IPS-18a (cell line): ENCODE data around the gene TF.

Experiments used
- H3K27ac ChIP-seq: one replicate; pipeline ENCODE4 v1.5.1; 2013; ENCODE audit warnings: low read length
- H3K27me3 ChIP-seq: one replicate; pipeline ENCODE4 v1.6.1; 2013; ENCODE audit warnings: mild to moderate bottlenecking, low read length; ENCODE audit not compliant: control insufficient read depth, insufficient read depth
- H3K36me3 ChIP-seq: one replicate; pipeline ENCODE4 v1.6.1; 2013; ENCODE audit warnings: low read depth, low read length; ENCODE audit not compliant: control insufficient read depth
- H3K4me1 ChIP-seq: one replicate; pipeline ENCODE4 v1.6.1; 2013; ENCODE audit warnings: low read depth, low read length; ENCODE audit not compliant: control insufficient read depth
- H3K4me3 ChIP-seq: one replicate; pipeline ENCODE4 v1.5.1; 2013; ENCODE audit warnings: low read length
- H3K9ac ChIP-seq: one replicate; pipeline ENCODE4 v1.6.1; 2013; ENCODE audit warnings: mild to moderate bottlenecking, low read length, moderate library complexity
- H3K9me3 ChIP-seq: one replicate; pipeline ENCODE4 v1.6.1; 2013; ENCODE audit warnings: low read depth, low read length; ENCODE audit not compliant: control insufficient read depth

The TF gene

DNA sequence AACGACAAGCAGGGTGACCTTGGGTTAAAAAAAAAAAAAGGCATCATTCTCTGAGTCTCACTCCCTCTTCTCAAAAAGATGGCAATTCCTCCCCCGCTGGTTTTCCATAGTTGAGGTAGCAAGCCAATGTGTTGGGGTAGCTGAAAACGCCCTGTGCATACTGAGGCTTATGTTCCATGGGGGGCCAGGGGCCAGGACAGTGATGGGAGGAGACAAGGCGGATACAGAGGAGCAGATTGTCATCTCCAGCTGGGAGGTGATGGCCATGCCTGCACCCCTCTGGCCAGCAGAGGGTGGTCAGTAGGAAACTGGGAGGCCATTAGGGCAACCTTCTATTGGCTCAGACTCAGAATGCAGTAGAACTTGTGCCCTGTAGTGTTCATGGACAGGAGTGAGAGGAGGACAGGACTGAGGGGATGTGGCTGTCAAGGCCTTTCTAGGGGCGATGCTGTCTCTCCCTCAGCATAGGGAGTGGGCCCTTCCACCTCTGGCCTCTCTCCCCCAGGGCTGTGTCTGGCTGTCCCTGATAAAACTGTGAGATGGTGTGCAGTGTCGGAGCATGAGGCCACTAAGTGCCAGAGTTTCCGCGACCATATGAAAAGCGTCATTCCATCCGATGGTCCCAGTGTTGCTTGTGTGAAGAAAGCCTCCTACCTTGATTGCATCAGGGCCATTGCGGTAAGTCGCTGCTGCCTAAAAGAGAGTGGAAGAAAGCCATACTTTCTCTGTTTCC lies 1.9 kb downstream of the TF start:
- no peak overlapping the region for H3K27ac ChIP-seq
- H3K9ac ChIP-seq, result no peak overlapping the region
- no peaks in the 10 kb centered on the region for H3K4me1 ChIP-seq
- H3K36me3 ChIP-seq, result no peaks in the 10 kb centered on the region
- no peaks in the 10 kb centered on the region for H3K27me3 ChIP-seq
- H3K9me3 ChIP-seq, result no peaks in the 10 kb centered on the region
- H3K4me3 ChIP-seq, result no peak overlapping the region

DNA sequence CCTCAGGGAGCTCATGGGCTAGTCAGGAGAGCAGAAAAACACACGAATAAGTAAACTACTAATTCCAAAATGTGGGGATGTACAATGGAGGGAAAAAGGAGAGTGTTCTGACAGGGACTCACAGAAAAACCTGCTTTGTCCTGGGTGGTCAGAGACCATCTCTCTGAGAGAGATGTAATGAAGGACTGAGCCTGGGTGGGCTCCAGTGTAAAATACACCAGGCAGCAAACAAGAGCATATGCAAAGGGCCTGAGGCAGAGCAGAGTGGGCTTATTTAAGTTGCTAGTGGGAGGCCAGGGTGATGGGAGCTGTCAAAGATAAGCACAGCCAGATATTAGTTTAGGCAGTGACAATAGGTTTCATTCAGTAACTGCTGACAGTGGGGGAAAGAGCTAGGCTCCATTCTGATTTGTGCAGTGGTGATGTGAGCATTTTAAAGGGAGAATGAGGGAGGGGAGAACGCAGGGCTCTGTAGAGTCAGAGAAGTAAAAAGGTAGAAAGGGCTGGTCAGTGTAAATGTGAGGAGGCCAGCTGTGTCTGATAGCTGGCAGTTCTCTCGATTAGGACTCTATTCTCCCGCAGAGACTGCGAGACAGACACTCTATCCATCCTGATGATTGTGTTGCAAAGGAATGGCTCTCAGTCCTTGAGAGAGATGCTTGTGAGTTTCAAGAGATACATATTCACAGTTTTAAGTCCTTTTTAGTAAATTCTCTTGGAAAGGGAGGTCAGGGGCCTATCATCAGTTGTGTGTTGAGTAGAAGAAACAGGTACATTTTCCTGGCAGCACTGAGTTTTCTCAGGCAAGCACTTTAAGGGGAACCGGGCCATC lies 3.5 kb downstream of the TF start:
- H3K9me3 ChIP-seq, result no peaks in the 10 kb centered on the region
- no peaks in the 10 kb centered on the region for H3K36me3 ChIP-seq
- no peaks in the 10 kb centered on the region for H3K27me3 ChIP-seq
- H3K27ac ChIP-seq, result no peak overlapping the region
- no peaks in the 10 kb centered on the region for H3K4me1 ChIP-seq
- no peak overlapping the region for H3K9ac ChIP-seq
- H3K4me3 ChIP-seq, result no peak overlapping the region

DNA sequence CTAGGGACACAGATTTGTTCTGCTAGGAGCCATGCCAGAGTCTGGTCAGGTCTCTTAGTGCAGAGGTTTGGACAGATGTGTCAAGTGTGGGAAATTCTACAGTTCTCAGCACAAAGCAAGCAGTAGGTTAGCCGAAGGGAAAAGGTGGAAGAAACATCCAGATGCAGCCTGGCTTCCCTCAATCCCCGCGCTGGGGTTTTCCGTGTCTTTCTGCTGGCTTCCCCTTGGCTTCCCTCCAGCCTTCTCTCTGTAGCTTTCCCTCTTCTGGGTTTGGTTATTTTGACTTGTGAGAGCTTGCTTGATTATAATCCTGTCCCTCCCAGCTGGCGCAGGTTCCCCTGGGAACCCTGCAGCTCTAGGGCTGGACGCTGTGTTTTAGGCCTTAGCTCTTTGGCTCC lies 4.1 kb downstream of the TF start:
- Histone ChIP-seq H3K9me3 (no peaks in the 10 kb centered on the region), H3K4me1 (no peaks in the 10 kb centered on the region), H3K4me3 (no peak overlapping the region), H3K27ac (no peak overlapping the region), H3K36me3 (no peaks in the 10 kb centered on the region), H3K9ac (no peak overlapping the region), H3K27me3 (no peaks in the 10 kb centered on the region)

DNA sequence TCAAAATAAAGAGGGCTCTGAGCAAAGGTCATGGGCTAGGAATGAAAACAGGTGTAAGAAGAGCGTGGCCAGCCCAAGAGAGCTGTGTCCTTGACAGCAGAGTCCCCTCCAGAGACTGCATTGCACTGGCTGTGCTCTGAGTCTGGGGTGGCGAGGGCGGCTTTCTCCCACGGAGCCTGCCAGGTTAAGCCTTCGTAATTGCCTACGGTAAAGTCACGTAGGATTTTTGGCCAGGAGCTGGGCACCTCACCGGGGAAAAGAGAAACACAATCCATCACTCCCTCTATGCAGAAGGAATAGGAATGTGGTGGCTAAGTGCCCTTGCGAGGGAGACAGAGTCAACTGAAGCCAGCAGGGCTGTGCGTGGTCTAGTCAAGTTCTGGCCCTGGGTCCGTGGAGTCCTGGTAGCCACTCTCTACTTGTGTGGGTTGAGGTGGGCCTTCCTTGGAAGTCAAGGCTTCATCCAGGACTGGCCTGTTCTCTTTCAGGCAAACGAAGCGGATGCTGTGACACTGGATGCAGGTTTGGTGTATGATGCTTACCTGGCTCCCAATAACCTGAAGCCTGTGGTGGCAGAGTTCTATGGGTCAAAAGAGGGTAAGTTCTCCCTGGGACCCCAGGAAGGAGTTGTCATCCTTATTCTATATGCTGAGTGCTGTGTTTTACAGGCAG lies 7.0 kb downstream of the TF start:
- no peak overlapping the region for H3K4me3 ChIP-seq
- no peaks in the 10 kb centered on the region for H3K9me3 ChIP-seq
- H3K36me3 ChIP-seq, result no peaks in the 10 kb centered on the region
- no peak overlapping the region for H3K27ac ChIP-seq
- H3K9ac ChIP-seq, result no peak overlapping the region
- H3K4me1 ChIP-seq, result no peaks in the 10 kb centered on the region
- no peaks in the 10 kb centered on the region for H3K27me3 ChIP-seq

DNA sequence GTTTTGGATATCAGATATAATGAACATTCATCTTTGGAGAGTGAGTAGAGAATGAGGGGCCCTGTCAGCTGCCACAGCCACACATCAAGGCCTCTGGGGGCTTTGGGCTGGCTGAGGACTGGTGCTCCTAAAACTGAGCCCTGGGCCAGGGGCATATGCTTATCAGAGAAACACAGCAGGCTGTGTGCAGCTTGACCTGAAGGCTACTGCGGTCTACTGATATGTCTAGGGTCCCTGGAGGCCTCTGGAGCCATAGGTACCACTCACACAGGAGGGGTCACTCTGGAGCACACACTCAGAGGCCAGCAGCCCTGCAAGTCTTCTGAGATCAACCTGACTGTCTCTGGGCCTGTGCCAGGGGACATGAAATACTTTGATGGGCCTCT lies 7.6 kb downstream of the TF start:
- no peak overlapping the region for H3K4me3 ChIP-seq
- H3K27ac ChIP-seq, result no peak overlapping the region
- H3K27me3 ChIP-seq, result no peaks in the 10 kb centered on the region
- no peak overlapping the region for H3K9ac ChIP-seq
- no peaks in the 10 kb centered on the region for H3K9me3 ChIP-seq
- no peaks in the 10 kb centered on the region for H3K36me3 ChIP-seq
- no peaks in the 10 kb centered on the region for H3K4me1 ChIP-seq

DNA sequence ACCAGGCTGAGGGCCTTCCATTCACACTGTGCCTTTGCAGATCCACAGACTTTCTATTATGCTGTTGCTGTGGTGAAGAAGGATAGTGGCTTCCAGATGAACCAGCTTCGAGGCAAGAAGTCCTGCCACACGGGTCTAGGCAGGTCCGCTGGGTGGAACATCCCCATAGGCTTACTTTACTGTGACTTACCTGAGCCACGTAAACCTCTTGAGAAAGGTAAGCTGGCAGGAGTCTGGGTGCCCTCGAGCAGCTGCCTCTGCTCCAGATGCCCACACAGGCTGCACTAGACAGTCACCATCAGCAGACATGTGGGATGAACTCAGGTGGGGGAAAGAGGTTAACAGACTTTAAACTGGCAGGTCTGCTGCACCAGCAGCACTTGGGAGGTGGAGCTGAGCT lies 8.3 kb downstream of the TF start:
- Histone ChIP-seq H3K9me3 (no peaks in the 10 kb centered on the region), H3K27ac (no peak overlapping the region), H3K4me3 (no peak overlapping the region), H3K9ac (no peak overlapping the region), H3K27me3 (no peaks in the 10 kb centered on the region), H3K4me1 (no peaks in the 10 kb centered on the region), H3K36me3 (no peaks in the 10 kb centered on the region)

DNA sequence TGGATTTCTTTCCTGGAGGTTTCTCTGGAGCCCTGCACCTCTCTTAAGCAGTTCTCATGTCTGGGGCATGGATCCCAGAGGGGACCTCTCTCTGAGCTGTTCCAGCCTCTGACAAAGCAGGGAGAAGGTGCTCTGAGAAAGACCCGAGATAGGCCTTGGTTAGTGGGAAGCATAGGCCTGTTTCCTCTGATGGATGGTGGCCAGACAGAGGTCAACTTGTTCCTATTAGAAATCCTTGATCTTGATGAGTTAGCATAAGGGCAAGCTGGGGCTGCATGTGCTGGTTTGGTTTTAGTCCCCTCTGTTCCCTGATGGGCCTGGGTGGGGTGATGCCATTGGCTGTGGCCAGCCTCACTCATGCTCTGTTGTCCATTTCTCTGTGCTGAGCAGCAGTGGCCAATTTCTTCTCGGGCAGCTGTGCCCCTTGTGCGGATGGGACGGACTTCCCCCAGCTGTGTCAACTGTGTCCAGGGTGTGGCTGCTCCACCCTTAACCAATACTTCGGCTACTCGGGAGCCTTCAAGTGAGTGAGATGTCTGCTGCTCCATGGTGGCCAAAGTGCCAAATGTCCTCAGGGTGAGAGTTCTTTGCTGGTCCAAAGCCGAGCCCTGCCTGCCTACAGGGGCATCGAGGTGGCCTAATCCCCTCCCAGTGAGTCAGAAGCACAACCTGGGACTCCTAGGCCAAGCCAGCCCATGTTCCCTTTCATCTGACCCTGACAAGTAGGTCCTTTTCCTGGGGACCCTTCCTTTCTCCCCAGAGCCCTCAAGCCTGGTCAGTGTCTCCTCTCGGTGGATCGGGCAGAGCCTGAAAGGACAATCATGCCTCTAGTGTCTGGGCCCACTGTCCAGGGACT lies 9.0 kb downstream of the TF start:
- no peaks in the 10 kb centered on the region for H3K4me1 ChIP-seq
- H3K9me3 ChIP-seq, result no peaks in the 10 kb centered on the region
- H3K27ac ChIP-seq, result no peak overlapping the region
- no peak overlapping the region for H3K4me3 ChIP-seq
- no peaks in the 10 kb centered on the region for H3K36me3 ChIP-seq
- H3K27me3 ChIP-seq, result no peaks in the 10 kb centered on the region
- no peak overlapping the region for H3K9ac ChIP-seq

DNA sequence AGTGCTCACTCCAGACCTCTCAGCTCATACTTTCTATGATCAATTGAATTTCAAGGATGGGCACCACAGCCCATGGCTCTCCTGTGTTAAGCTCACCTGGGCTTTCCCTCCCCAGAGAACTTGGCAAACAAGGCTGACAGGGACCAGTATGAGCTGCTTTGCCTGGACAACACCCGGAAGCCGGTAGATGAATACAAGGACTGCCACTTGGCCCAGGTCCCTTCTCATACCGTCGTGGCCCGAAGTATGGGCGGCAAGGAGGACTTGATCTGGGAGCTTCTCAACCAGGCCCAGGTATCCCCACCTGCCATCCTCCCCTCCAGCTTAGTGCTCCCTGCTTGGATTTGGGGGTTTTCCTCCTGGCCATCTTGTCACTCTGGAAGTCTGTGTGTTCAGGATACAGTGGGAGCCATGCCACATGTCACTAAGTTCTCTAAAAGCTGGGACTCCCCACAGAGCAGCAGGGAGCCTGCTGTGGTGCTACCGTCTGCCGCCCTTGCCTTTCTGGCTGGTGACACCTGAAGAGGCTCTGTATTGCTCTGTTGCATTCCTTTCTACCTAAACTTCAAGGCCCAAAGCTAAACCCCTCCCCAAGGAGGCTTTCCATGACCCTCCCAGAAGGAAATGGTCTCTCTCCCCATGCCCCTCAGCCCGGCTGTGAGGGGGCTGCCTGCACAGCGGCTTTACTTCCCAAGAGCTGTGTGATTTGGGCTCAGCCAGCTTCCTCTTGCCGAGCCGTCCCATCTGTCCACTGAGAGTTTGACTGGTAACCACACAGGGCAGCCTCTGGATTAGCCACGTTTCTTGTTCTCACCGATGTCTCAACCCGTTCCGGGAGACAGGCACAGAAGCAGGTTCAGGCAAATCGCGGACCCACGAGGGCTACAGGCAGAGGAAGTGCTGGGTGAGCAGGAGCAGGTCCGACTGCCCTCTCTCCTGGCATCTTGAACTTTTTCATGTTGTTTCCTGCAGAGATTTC lies 10.8 kb downstream of the TF start:
- H3K27me3 ChIP-seq, result no peaks in the 10 kb centered on the region
- H3K4me1 ChIP-seq, result no peaks in the 10 kb centered on the region

DNA sequence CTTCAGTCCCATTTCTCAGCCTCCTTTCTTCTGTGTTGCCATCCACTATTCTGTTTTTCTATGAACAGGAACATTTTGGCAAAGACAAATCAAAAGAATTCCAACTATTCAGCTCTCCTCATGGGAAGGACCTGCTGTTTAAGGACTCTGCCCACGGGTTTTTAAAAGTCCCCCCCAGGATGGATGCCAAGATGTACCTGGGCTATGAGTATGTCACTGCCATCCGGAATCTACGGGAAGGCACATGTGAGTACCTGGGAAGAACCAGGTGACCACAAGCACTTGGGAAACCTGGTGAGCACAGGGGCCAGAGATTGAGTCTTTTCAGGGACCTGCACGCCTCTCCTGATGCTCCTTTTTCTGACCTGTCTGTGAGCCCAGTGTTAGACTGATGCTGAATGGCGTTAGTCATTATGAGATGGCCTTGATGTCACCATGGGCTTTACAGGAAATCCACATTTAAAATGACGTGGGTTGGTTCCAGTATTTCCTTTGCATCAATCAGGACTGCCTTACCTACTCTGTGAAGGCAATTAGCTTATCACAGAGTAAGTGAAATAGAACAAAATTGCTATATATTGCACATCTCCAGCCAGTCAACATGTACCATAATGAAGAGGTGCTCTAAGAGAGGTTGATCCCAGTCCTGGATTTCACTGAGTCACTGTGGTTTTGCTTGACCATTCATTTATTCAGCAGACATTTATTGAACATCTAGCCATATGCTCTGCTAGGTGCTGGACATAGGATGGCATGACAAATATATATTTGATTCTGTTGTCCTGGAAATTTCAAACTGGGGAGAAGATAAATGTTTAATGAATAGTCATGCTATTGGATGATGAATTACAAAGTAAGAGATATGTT lies 11.7 kb downstream of the TF start:
- no peaks in the 10 kb centered on the region for H3K4me1 ChIP-seq
- H3K4me3 ChIP-seq, result no peak overlapping the region
- H3K36me3 ChIP-seq, result no peaks in the 10 kb centered on the region
- no peak overlapping the region for H3K9ac ChIP-seq
- no peaks in the 10 kb centered on the region for H3K9me3 ChIP-seq
- H3K27ac ChIP-seq, result no peak overlapping the region
- no peaks in the 10 kb centered on the region for H3K27me3 ChIP-seq

More for the DNA sequence above, 10.8 kb downstream of the TF start:
- Histone ChIP-seq H3K36me3 (no peaks in the 10 kb centered on the region), H3K9ac (no peak overlapping the region), H3K9me3 (no peaks in the 10 kb centered on the region), H3K4me3 (no peak overlapping the region), H3K27ac (no peak overlapping the region)

DNA sequence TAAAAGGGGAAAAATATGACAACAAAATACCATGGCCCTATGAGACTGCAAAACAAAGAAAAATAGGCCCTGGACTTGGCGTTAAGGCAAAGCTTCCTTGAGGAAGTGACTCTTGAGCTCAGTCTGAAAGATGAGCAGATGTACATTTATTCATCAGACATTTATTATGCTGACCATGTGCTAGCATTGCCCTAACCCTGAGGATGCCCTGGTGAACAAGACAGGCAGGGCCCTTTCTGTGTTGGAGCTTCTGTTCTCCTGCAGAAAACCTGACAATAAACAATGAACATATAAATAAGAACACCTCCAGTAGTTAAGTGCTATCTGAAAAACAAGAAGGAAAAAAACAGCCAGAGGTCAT lies 12.4 kb downstream of the TF start:
- no peaks in the 10 kb centered on the region for H3K27me3 ChIP-seq
- no peaks in the 10 kb centered on the region for H3K36me3 ChIP-seq
- H3K27ac ChIP-seq, result no peak overlapping the region
- no peaks in the 10 kb centered on the region for H3K9me3 ChIP-seq
- H3K9ac ChIP-seq, result no peak overlapping the region
- H3K4me1 ChIP-seq, result no peaks in the 10 kb centered on the region
- no peak overlapping the region for H3K4me3 ChIP-seq
